Measurements from ENCODE around the gene EYS. TPM values are rescaled to one million over a fixed set of nuclear protein-coding genes. Genes with fewer than 3 reads are reported as not detected.

Gene EYS
- total and polyA plus RNA-seq, 7 donors: 0.07 to 0.46 TPM; not detected in 5

- intact Hi-C loops (cut with DNase I): no loop called here
- Histone ChIP-seq H3K27me3 (no peaks in the 10 kb centered on the region), H3K9me3 (no peaks in the 10 kb centered on the region), H3K27ac (no peak overlapping the region), H3K36me3 (no peaks in the 10 kb centered on the region), H3K4me3 (no peak overlapping the region), H3K4me1 (peaks cover 0 to 51% (median 28%) of the 10 kb centered on the region in 4 donors)
- 91 to 94% methylated on average over 2 of the region's 2 CpGs for WGBS, 2 donors
- no peak for DNase-seq
- TF ChIP-seq POLR2AphosphoS5 (IDR thresholded peaks at IDR 0.05) (no peak), POLR2A (IDR thresholded peaks at IDR 0.05) (no peak), EP300 (IDR thresholded peaks at IDR 0.05) (no peak), CTCF (IDR thresholded peaks at IDR 0.05) (no peak)
These were observed 2033.3 kb downstream of the EYS start for GRCh38 chr6:63673692-63674091.

- DNase-seq: no peak
- Histone ChIP-seq H3K27ac (no peak overlapping the region), H3K36me3 (no peaks in the 10 kb centered on the region), H3K4me1 (peaks cover 0 to 50% (median 29%) of the 10 kb centered on the region in 4 donors), H3K4me3 (no peak overlapping the region), H3K9me3 (no peaks in the 10 kb centered on the region), H3K27me3 (no peaks in the 10 kb centered on the region)
- intact Hi-C loops (cut with DNase I): no loop called here
- TF ChIP-seq POLR2A (IDR thresholded peaks at IDR 0.05) (no peak), EP300 (IDR thresholded peaks at IDR 0.05) (no peak), CTCF (IDR thresholded peaks at IDR 0.05) (no peak), POLR2AphosphoS5 (IDR thresholded peaks at IDR 0.05) (no peak)
- 89 to 91% methylated on average over 3 of the region's 3 CpGs for WGBS, 2 donors
These were observed 2034.4 kb downstream of the EYS start for GRCh38 chr6:63672582-63673129.

- intact Hi-C loops (cut with DNase I): no loop called here
- Histone ChIP-seq H3K27me3 (no peaks in the 10 kb centered on the region), H3K36me3 (no peaks in the 10 kb centered on the region), H3K4me1 (peaks cover 0 to 38% (median 20%) of the 10 kb centered on the region in 4 donors), H3K27ac (no peak overlapping the region), H3K9me3 (no peaks in the 10 kb centered on the region), H3K4me3 (no peak overlapping the region)
- no peak for TF ChIP-seq EP300 (IDR thresholded peaks at IDR 0.05)
- no peak for TF ChIP-seq CTCF (IDR thresholded peaks at IDR 0.05)
- TF ChIP-seq POLR2A (IDR thresholded peaks at IDR 0.05): no peak
- no peak for TF ChIP-seq POLR2AphosphoS5 (IDR thresholded peaks at IDR 0.05)
- WGBS, 2 donors: 60 to 77% methylated on average over 6 of the region's 6 CpGs
- no peak for DNase-seq
These were observed 2035.8 kb downstream of the EYS start for GRCh38 chr6:63671098-63671754.
